OCI-LY7 (cell line): Measurements from ENCODE around the gene ARHGEF17. TPM values are rescaled to one million over a fixed set of nuclear protein-coding genes. Genes with fewer than 3 reads are reported as not detected.

Experiments used
- BruUV-seq: library from RNA; stranded (reverse); fragments of 400-500 nt; replicated peaks from 2 replicates; lab custom pipeline; 2021; lab: Mats Ljungman, UMichigan
- CTCF ChIA-PET: fragments of 300-600 bp; sonication (Branson Sonifier 250); formaldehyde crosslinking; loops from one replicate; lab custom pipeline; 2022; ENCODE audit warnings: antibody characterized with exemption; ENCODE audit not compliant: unreplicated experiment; lab: Charles Lee
- POLR2A ChIA-PET: fragments of 300-600 bp; sonication (Branson Sonifier 250); formaldehyde crosslinking; loops from one replicate; lab custom pipeline; 2022; ENCODE audit warnings: antibody characterized with exemption; lab: Charles Lee
- DNase-seq: peaks from one replicate; pipeline ENCODE4 v3.0.0-alpha.2; 2015; ENCODE audit warnings: low spot score
- H2AFZ ChIP-seq: fragments of 200-600 bp; sonication (generic), shearing (Covaris generic); 2 replicates; pipeline ENCODE4 v1.6.1; 2014; ENCODE audit warnings: mild to moderate bottlenecking, antibody characterized with exemption, low read length, moderate library complexity
- H3K27ac ChIP-seq: fragments of 200-600 bp; sonication (generic); 2 replicates; pipeline ENCODE4 v1.5.1; 2014; ENCODE audit warnings: mixed run types, low read depth, mild to moderate bottlenecking, moderate library complexity, low read length, inconsistent platforms; ENCODE audit not compliant: poor library complexity, severe bottlenecking
- H3K36me3 ChIP-seq: fragments of 200-600 bp; sonication (generic); 2 replicates; pipeline ENCODE4 v1.6.1; 2014; ENCODE audit warnings: mild to moderate bottlenecking, antibody characterized with exemption, low read length, moderate library complexity, mixed read lengths; ENCODE audit not compliant: insufficient read depth
- H3K4me1 ChIP-seq: fragments of 200-600 bp; sonication (generic); 2 replicates; pipeline ENCODE4 v1.5.1; 2014; ENCODE audit warnings: mild to moderate bottlenecking, low read length; ENCODE audit not compliant: insufficient read depth, poor library complexity, severe bottlenecking
- H3K4me2 ChIP-seq: fragments of 200-600 bp; sonication (generic); 2 replicates; pipeline ENCODE4 v1.6.1; 2014; ENCODE audit warnings: mild to moderate bottlenecking, low read length
- H3K4me3 ChIP-seq: fragments of 200-600 bp; sonication (generic); 2 replicates; pipeline ENCODE4 v1.5.1; 2014; ENCODE audit warnings: mild to moderate bottlenecking, low read depth, low read length; ENCODE audit not compliant: poor library complexity, severe bottlenecking
- H3K79me2 ChIP-seq: fragments of 200-600 bp; sonication (generic); 2 replicates; pipeline ENCODE4 v1.6.1; 2016; ENCODE audit warnings: low read depth, mild to moderate bottlenecking, low read length, moderate library complexity, mixed read lengths; ENCODE audit not compliant: insufficient read depth
- H3K9me2 ChIP-seq: fragments of 200-600 bp; sonication (generic); 2 replicates; pipeline ENCODE4 v1.6.1; 2016; ENCODE audit warnings: mild to moderate bottlenecking, low read length, mixed read lengths; ENCODE audit not compliant: insufficient read depth
- H3K9me3 ChIP-seq: fragments of 200-600 bp; sonication (generic); 2 replicates; pipeline ENCODE4 v1.6.1; 2014; ENCODE audit warnings: mild to moderate bottlenecking, mixed run types, low read length, mixed read lengths
- H4K20me1 ChIP-seq: fragments of 200-600 bp; sonication (generic); 2 replicates; pipeline ENCODE4 v1.6.1; 2014; ENCODE audit warnings: mild to moderate bottlenecking, antibody characterized with exemption, low read length, moderate library complexity, mixed read lengths; ENCODE audit not compliant: insufficient read depth
- CTCF ChIP-seq: fragments of 200-600 bp; sonication (generic); conservative IDR thresholded peaks from 2 replicates; pipeline ENCODE4 v1.5.1; 2014; ENCODE audit warnings: mild to moderate bottlenecking, antibody characterized with exemption, low read length, moderate library complexity, mixed read lengths
- EZH2phosphoT487 ChIP-seq: fragments of 200-600 bp; sonication (generic); IDR thresholded peaks from 2 replicates; pipeline ENCODE4 v1.6.1; 2018; ENCODE audit warnings: low read depth, borderline replicate concordance, mild to moderate bottlenecking, mixed run types, antibody characterized with exemption, low read length, moderate library complexity, mixed read lengths
- intact Hi-C: fragments of 100-400 bp; cut with micrococcal nuclease; formaldehyde crosslinking; loops from one replicate; pipeline ENCODE4 v1.10.0; 2022; ENCODE audit not compliant: unreplicated experiment
- total RNA-seq, 2 experiments: library from RNA; depleted of rRNA in 1 of 2; stranded (reverse); fragments of >200 nt in 1 of 2; shearing (Covaris generic) in 1 of 2; gene quantifications; 2 replicates each; pipeline ENCODE4 v1.2.3, GENCODE V29; 2014 to 2022

The ARHGEF17 gene
- total RNA-seq, 2 experiments from 2014 or later, result 0.19 to 1.4 TPM

- H4K20me1 ChIP-seq, result no peaks in the 10 kb centered on the region
- H3K4me2 ChIP-seq, result no peak overlapping the region
- H3K9me2 ChIP-seq, result no peaks in the 10 kb centered on the region
- TF ChIP-seq EZH2phosphoT487, result no peak
- H3K36me3 ChIP-seq, result no peaks in the 10 kb centered on the region
- ChIA-PET POLR2A (no interaction called here), CTCF (interaction anchor here (2.1 kb wide), 1 partner anchor 10 kb away, joined by 8 read pairs; no protein-coding TSS in a partner anchor)
- intact Hi-C loops, result no loop called here
- no peaks in the 10 kb centered on the region for H3K79me2 ChIP-seq
- H3K4me3 ChIP-seq, result no peak overlapping the region
- DNase-seq, result no peak
- H3K27ac ChIP-seq, result no peak overlapping the region
- no peak overlapping the region for H2AFZ ChIP-seq
- BruUV-seq, result no TSS peak
- H3K9me3 ChIP-seq, result no peaks in the 10 kb centered on the region
- H3K4me1 ChIP-seq, result no peaks in the 10 kb centered on the region
Observed at GRCh38 chr11:73296501-73297230, 11.4 kb upstream of the ARHGEF17 start.

GRCh38 chr11:73297231-73297590 lies 10.9 kb upstream of the ARHGEF17 start:
- Histone ChIP-seq H3K4me1 (no peaks in the 10 kb centered on the region), H3K9me2 (no peaks in the 10 kb centered on the region), H4K20me1 (no peaks in the 10 kb centered on the region), H3K36me3 (no peaks in the 10 kb centered on the region), H2AFZ (no peak overlapping the region), H3K4me3 (no peak overlapping the region), H3K9me3 (no peaks in the 10 kb centered on the region), H3K27ac (no peak overlapping the region), H3K4me2 (no peak overlapping the region), H3K79me2 (no peaks in the 10 kb centered on the region)
- BruUV-seq, result no TSS peak
- intact Hi-C loops, result no loop called here
- no peak for TF ChIP-seq EZH2phosphoT487
- TF ChIP-seq CTCF, result no peak
- no peak for DNase-seq
- ChIA-PET CTCF (interaction anchor here (2.1 kb wide), 1 partner anchor 10 kb away, joined by 8 read pairs; no protein-coding TSS in a partner anchor), POLR2A (no interaction called here)

- Histone ChIP-seq H3K36me3 (no peaks in the 10 kb centered on the region), H3K4me2 (no peak overlapping the region), H3K79me2 (no peaks in the 10 kb centered on the region), H3K27ac (no peak overlapping the region), H3K4me3 (no peak overlapping the region), H2AFZ (no peak overlapping the region), H4K20me1 (no peaks in the 10 kb centered on the region), H3K9me3 (no peaks in the 10 kb centered on the region), H3K9me2 (no peaks in the 10 kb centered on the region), H3K4me1 (no peaks in the 10 kb centered on the region)
- intact Hi-C loops, result no loop called here
- POLR2A ChIA-PET, result interaction anchor here (1.4 kb wide), 1 partner anchor 35 kb away, joined by 3 read pairs; no protein-coding TSS in a partner anchor
- DNase-seq, result no peak
- CTCF ChIA-PET, result interaction anchor here (2.1 kb wide), 1 partner anchor 9 kb away, joined by 8 read pairs; no protein-coding TSS in a partner anchor
- BruUV-seq, result no TSS peak
- TF ChIP-seq EZH2phosphoT487, result no peak
- TF ChIP-seq CTCF, result no peak
Observed at GRCh38 chr11:73297702-73298101, 10.4 kb upstream of the ARHGEF17 start.
